GM12878 (cell line): Measurements from ENCODE around the gene NAT14. TPM values are rescaled to one million over a fixed set of nuclear protein-coding genes. Genes with fewer than 3 reads are reported as not detected.
A peak's percentile ranks its signal among the peaks of the same experiment; 100 is the strongest.

ENCODE experiments used
- ATF7 ChIP-seq: fragments of 450-650 bp; IDR thresholded peaks from 2 replicates; pipeline ENCODE4 v1.6.1; 2016; ENCODE audit warnings: low read depth, mild to moderate bottlenecking
- BHLHE40 ChIP-seq, 2 experiments: fragments of 450-650 bp in 1 of 2; IDR thresholded peaks; 2 replicates each; pipeline ENCODE4 v1.6.1; 2011 to 2017; ENCODE audit warnings: low read depth in 2 of 2, borderline replicate concordance in 1 of 2, improper control_type of control experiment in 1 of 2, low read length in 1 of 2, mild to moderate bottlenecking in 1 of 2
- CHD4 ChIP-seq: fragments of 200-600 bp; sonication (generic); IDR thresholded peaks from 2 replicates; pipeline ENCODE4 v1.6.1; 2016; ENCODE audit warnings: mild to moderate bottlenecking
- CTCF ChIP-seq, 3 experiments: IDR thresholded peaks in 2 of 3; conservative IDR thresholded peaks in 1 of 3; 2 replicates each; pipeline ENCODE4 v1.5.1; 2011; ENCODE audit warnings: low read depth in 3 of 3, low read length in 3 of 3, mild to moderate bottlenecking in 3 of 3, control low read depth in 2 of 3, moderate library complexity in 2 of 3, inconsistent platforms in 1 of 3, mixed read lengths in 1 of 3; ENCODE audit not compliant: control insufficient read depth in 2 of 3, insufficient read depth in 1 of 3; ENCODE audit errors: extremely low read depth in 1 of 3
- EP300 ChIP-seq, 2 experiments: fragments of 150-350 bp in 1 of 2; IDR thresholded peaks; 2 replicates each; pipeline ENCODE4 v1.6.1; 2011 to 2012; ENCODE audit warnings: low read depth in 2 of 2, low read length in 2 of 2, borderline replicate concordance in 1 of 2, improper control_type of control experiment in 1 of 2, inconsistent platforms in 1 of 2; ENCODE audit not compliant: control insufficient read depth in 1 of 2
- EZH2 ChIP-seq: IDR thresholded peaks from 2 replicates; pipeline ENCODE4 v1.6.1; 2012; ENCODE audit warnings: low read depth, mild to moderate bottlenecking, control low read depth, inconsistent platforms, low read length, borderline replicate concordance; ENCODE audit not compliant: control insufficient read depth
- GATAD2B ChIP-seq: fragments of 450-650 bp; conservative IDR thresholded peaks from 2 replicates; pipeline ENCODE4 v1.6.1; 2017; ENCODE audit warnings: low read depth, mild to moderate bottlenecking, moderate library complexity
- IKZF2 ChIP-seq, 2 experiments: fragments of 450-650 bp; IDR thresholded peaks; 2 replicates each; pipeline ENCODE4 v1.6.1; 2017; ENCODE audit warnings: mild to moderate bottlenecking in 2 of 2, moderate library complexity in 2 of 2
- IRF4 ChIP-seq: IDR thresholded peaks from 2 replicates; pipeline ENCODE4 v1.6.1; 2011; ENCODE audit warnings: low read depth, low read length
- LARP7 ChIP-seq: fragments of 450-650 bp; IDR thresholded peaks from 2 replicates; pipeline ENCODE4 v1.6.1; 2017; ENCODE audit warnings: mild to moderate bottlenecking
- MEF2A ChIP-seq: IDR thresholded peaks from 2 replicates; pipeline ENCODE4 v1.6.1; 2011; ENCODE audit warnings: low read depth, mild to moderate bottlenecking, low read length, moderate library complexity; ENCODE audit not compliant: insufficient read depth
- MTA2 ChIP-seq: fragments of 450-650 bp; IDR thresholded peaks from 2 replicates; pipeline ENCODE4 v1.6.1; 2016; ENCODE audit warnings: low read depth, mild to moderate bottlenecking, moderate library complexity
- PAX5 ChIP-seq: IDR thresholded peaks from 2 replicates; pipeline ENCODE4 v1.6.1; 2011; ENCODE audit warnings: low read depth, low read length, borderline replicate concordance
- RAD21 ChIP-seq: IDR thresholded peaks from 2 replicates; pipeline ENCODE4 v1.6.1; 2011; ENCODE audit warnings: mild to moderate bottlenecking, low read depth, low read length, moderate library complexity; ENCODE audit not compliant: insufficient read depth
- RCOR1 ChIP-seq: conservative IDR thresholded peaks from 2 replicates; pipeline ENCODE4 v1.6.1; 2012; ENCODE audit warnings: low read depth, low read length, improper control_type of control experiment
- SMC3 ChIP-seq: IDR thresholded peaks from 2 replicates; pipeline ENCODE4 v1.6.1; 2011; ENCODE audit warnings: low read length, improper control_type of control experiment, borderline replicate concordance
- SREBF2 ChIP-seq: IDR thresholded peaks from 2 replicates; pipeline ENCODE4 v1.6.1; 2012; ENCODE audit warnings: mild to moderate bottlenecking, low read length
- TCF12 ChIP-seq: IDR thresholded peaks from 2 replicates; pipeline ENCODE4 v1.6.1; 2011; ENCODE audit warnings: low read depth, mild to moderate bottlenecking, low read length
- ZNF207 ChIP-seq: fragments of 450-650 bp; IDR thresholded peaks from 2 replicates; pipeline ENCODE4 v1.6.1; 2014; ENCODE audit warnings: antibody characterized with exemption, mild to moderate bottlenecking, borderline replicate concordance
- polyA plus RNA-seq, 11 experiments: library from polyadenylated mRNA; depleted of rRNA in 4 of 11; unstranded in 6 of 11; stranded (reverse) in 5 of 11; fragments of >200 nt; fragmentation: Nextera tagmentation in 4 of 11; fragmentation: Illumina TruSeq in 1 of 11; extraction: Ambion mirVana in 4 of 11; extraction: Trizol in 1 of 11; gene quantifications; 1 replicate in 1 of 11; 2 replicates in 10 of 11; pipeline versions ENCODE4 v1.2.1 to v1.2.3, GENCODE V29; 2011 to 2016; ENCODE audit warnings: inconsistent platforms in 2 of 11, missing spikeins in 2 of 11, low read depth in 1 of 11
- total RNA-seq, 4 experiments: library from RNA; depleted of rRNA in 3 of 4; stranded (reverse); fragments of >200 nt in 3 of 4; fragmentation: Illumina TruSeq in 1 of 4; extraction: Trizol in 1 of 4; gene quantifications; 2 replicates each; pipeline versions ENCODE4 v1.2.1 to v1.2.3, GENCODE V29; 2013 to 2021
- TF ChIP-seq, protein P1 (sequence below): fragments of 150-350 bp; IDR thresholded peaks from 2 replicates; pipeline ENCODE4 v1.6.1; 2014; ENCODE audit warnings: mild to moderate bottlenecking, low read depth, low read length
- TF ChIP-seq, protein P2 (sequence below): fragments of 150-350 bp; IDR thresholded peaks from 2 replicates; pipeline ENCODE4 v1.6.1; 2016; ENCODE audit warnings: low read depth, low read length

NAT14 gene
- total and polyA plus RNA-seq, 10 of the 15 experiments (the other 5 are each of a cell fraction or from before 2014, with no cell fraction given), result 0.87 to 23.6 (median 9.7) TPM

- TF ChIP-seq MEF2A, result no peak
- no peak for TF ChIP-seq RCOR1
- peak; percentile 77 for TF ChIP-seq SMC3
- TF ChIP-seq LARP7, result no peak; the same call in 1 of the 2 replicates
- TF ChIP-seq RAD21, result peak; percentile 63
- TF ChIP-seq ZNF207, result no peak
- no peak for TF ChIP-seq IKZF2 (IDR thresholded peaks at IDR 0.05)
- TF ChIP-seq ATF7, result no peak
- TF ChIP-seq MTA2, result no peak
- no peak for TF ChIP-seq CHD4
- TF ChIP-seq, protein P1, sequence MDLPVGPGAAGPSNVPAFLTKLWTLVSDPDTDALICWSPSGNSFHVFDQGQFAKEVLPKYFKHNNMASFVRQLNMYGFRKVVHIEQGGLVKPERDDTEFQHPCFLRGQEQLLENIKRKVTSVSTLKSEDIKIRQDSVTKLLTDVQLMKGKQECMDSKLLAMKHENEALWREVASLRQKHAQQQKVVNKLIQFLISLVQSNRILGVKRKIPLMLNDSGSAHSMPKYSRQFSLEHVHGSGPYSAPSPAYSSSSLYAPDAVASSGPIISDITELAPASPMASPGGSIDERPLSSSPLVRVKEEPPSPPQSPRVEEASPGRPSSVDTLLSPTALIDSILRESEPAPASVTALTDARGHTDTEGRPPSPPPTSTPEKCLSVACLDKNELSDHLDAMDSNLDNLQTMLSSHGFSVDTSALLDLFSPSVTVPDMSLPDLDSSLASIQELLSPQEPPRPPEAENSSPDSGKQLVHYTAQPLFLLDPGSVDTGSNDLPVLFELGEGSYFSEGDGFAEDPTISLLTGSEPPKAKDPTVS, result no peak
- TF ChIP-seq EP300 (IDR thresholded peaks at IDR 0.05; ENCODE audit: borderline replicate concordance in 1 of 2, control insufficient read depth in 1 of 2, low read depth in 2 of 2, low read length in 2 of 2), result no peak
- TF ChIP-seq SREBF2, result no peak
- TF ChIP-seq TCF12, result no peak
- TF ChIP-seq CTCF (IDR thresholded peaks at IDR 0.05 in 2 of 3, conservative IDR thresholded peaks at IDR 0.05 in 1 of 3; ENCODE audit: control insufficient read depth in 2 of 3, extremely low read depth in 1 of 3, insufficient read depth in 1 of 3, low read depth in 3 of 3, low read length in 3 of 3), result peak; percentile 84 to 94 (median 91)
- TF ChIP-seq, protein P2, sequence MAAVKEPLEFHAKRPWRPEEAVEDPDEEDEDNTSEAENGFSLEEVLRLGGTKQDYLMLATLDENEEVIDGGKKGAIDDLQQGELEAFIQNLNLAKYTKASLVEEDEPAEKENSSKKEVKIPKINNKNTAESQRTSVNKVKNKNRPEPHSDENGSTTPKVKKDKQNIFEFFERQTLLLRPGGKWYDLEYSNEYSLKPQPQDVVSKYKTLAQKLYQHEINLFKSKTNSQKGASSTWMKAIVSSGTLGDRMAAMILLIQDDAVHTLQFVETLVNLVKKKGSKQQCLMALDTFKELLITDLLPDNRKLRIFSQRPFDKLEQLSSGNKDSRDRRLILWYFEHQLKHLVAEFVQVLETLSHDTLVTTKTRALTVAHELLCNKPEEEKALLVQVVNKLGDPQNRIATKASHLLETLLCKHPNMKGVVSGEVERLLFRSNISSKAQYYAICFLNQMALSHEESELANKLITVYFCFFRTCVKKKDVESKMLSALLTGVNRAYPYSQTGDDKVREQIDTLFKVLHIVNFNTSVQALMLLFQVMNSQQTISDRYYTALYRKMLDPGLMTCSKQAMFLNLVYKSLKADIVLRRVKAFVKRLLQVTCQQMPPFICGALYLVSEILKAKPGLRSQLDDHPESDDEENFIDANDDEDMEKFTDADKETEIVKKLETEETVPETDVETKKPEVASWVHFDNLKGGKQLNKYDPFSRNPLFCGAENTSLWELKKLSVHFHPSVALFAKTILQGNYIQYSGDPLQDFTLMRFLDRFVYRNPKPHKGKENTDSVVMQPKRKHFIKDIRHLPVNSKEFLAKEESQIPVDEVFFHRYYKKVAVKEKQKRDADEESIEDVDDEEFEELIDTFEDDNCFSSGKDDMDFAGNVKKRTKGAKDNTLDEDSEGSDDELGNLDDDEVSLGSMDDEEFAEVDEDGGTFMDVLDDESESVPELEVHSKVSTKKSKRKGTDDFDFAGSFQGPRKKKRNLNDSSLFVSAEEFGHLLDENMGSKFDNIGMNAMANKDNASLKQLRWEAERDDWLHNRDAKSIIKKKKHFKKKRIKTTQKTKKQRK, result no peak
- TF ChIP-seq PAX5, result no peak
- peak; percentile 24 to 34; a peak in 2 of 4 replicates for TF ChIP-seq BHLHE40 (IDR thresholded peaks at IDR 0.05; ENCODE audit: borderline replicate concordance in 1 of 2, low read depth in 2 of 2, low read length in 1 of 2)
- no peak for TF ChIP-seq IRF4
- TF ChIP-seq GATAD2B, result 0 out of 2 replicates have a peak, but pooled peaks have one; percentile 33
- no peak for TF ChIP-seq EZH2
Measured at GRCh38 chr19:55467236-55468053, 17.5 kb upstream of the NAT14 start (continued).
